ENCODE measurements around the gene GCH1.

The GCH1 gene

GRCh38 chr14:54797556-54797955, 105.1 kb downstream of the GCH1 start:
- no peak for TF ChIP-seq CTCF (IDR thresholded peaks at IDR 0.05)
- Histone ChIP-seq H3K9me3 (ENCODE audit: control insufficient read depth, low read length) (no peaks in the 10 kb centered on the region), H3K27me3 (ENCODE audit: control insufficient read depth, insufficient read depth, low read length) (no peaks in the 10 kb centered on the region), H3K27ac (no peak overlapping the region), H3K4me2 (ENCODE audit: low read length) (no peak overlapping the region), H3K4me3 (ENCODE audit: low read depth, low read length) (no peak overlapping the region), H2AFZ (no peak overlapping the region), H3K9ac (no peak overlapping the region), H3K4me1 (no peaks in the 10 kb centered on the region), H3K36me3 (ENCODE audit: control insufficient read depth, insufficient read depth, low read length) (no peaks in the 10 kb centered on the region), H3K79me2 (no peaks in the 10 kb centered on the region)

GRCh38 chr14:54796961-54797360, 105.7 kb downstream of the GCH1 start:
- no peaks in the 10 kb centered on the region for H3K27me3 ChIP-seq (ENCODE audit: control insufficient read depth, insufficient read depth, low read length)

DNA sequence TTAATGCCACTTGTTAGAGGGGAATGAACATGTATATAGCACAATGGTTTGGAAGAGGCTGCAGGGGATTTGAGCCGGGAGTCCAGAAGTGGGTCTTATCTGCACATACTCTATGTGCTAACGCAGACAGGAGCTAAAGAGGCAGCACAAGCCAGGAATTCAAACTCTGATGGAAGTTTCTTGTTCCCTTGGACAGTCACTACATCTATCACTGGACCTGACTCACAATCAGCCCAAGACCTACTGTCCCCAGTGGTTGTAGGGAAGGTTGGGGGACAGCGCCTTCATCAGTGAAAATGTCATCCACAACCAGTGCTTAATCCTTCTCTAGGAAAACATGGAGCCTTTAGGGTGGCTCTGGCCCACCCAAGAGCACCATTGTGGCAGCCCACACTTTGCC, 107.8 kb downstream of the GCH1 start:
- no peak for TF ChIP-seq CTCF (IDR thresholded peaks at IDR 0.05)
- H3K4me1 ChIP-seq = no peaks in the 10 kb centered on the region

More at GRCh38 chr14:54796961-54797360, 105.7 kb downstream of the GCH1 start:
- no peak for TF ChIP-seq CTCF (IDR thresholded peaks at IDR 0.05)
- Histone ChIP-seq H3K4me2 (ENCODE audit: low read length) (no peak overlapping the region), H2AFZ (no peak overlapping the region), H3K79me2 (no peaks in the 10 kb centered on the region), H3K9ac (no peak overlapping the region), H3K4me1 (no peaks in the 10 kb centered on the region), H3K27ac (no peak overlapping the region), H3K36me3 (ENCODE audit: control insufficient read depth, insufficient read depth, low read length) (no peaks in the 10 kb centered on the region), H3K4me3 (ENCODE audit: low read depth, low read length) (no peak overlapping the region), H3K9me3 (ENCODE audit: control insufficient read depth, low read length) (no peaks in the 10 kb centered on the region)

DNA sequence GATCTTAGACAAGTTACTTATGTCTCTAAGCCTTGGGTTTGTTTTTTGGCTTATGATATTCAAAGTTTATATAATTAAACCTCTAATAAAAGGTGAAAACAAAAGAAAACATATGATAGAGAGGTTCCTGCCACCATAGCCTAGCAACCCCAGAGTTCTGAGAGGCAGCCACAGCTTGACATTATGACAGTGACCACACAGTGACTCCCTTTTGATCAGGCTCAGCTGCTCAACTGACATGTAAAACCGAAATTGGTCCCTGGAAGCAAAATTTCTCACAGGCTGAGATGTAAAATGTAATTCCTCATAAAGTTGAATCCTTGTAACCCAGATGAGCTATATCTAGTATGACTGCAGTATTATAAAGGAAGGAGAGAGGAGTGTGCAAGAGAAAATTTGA, 108.5 kb downstream of the GCH1 start:
- Histone ChIP-seq H3K4me3 (ENCODE audit: low read depth, low read length) (no peak overlapping the region), H3K9me3 (ENCODE audit: control insufficient read depth, low read length) (no peaks in the 10 kb centered on the region), H3K4me2 (ENCODE audit: low read length) (no peak overlapping the region), H3K27me3 (ENCODE audit: control insufficient read depth, insufficient read depth, low read length) (no peaks in the 10 kb centered on the region), H3K27ac (no peak overlapping the region), H3K79me2 (no peaks in the 10 kb centered on the region), H3K4me1 (no peaks in the 10 kb centered on the region), H2AFZ (no peak overlapping the region), H3K9ac (no peak overlapping the region), H3K36me3 (ENCODE audit: control insufficient read depth, insufficient read depth, low read length) (no peaks in the 10 kb centered on the region)
- no peak for TF ChIP-seq CTCF (IDR thresholded peaks at IDR 0.05)

More for the DNA sequence above, 107.8 kb downstream of the GCH1 start:
- Histone ChIP-seq H3K36me3 (ENCODE audit: control insufficient read depth, insufficient read depth, low read length) (no peaks in the 10 kb centered on the region), H2AFZ (no peak overlapping the region), H3K27me3 (ENCODE audit: control insufficient read depth, insufficient read depth, low read length) (no peaks in the 10 kb centered on the region), H3K27ac (no peak overlapping the region), H3K9ac (no peak overlapping the region), H3K9me3 (ENCODE audit: control insufficient read depth, low read length) (no peaks in the 10 kb centered on the region), H3K4me2 (ENCODE audit: low read length) (no peak overlapping the region), H3K4me3 (ENCODE audit: low read depth, low read length) (no peak overlapping the region), H3K79me2 (no peaks in the 10 kb centered on the region)

DNA sequence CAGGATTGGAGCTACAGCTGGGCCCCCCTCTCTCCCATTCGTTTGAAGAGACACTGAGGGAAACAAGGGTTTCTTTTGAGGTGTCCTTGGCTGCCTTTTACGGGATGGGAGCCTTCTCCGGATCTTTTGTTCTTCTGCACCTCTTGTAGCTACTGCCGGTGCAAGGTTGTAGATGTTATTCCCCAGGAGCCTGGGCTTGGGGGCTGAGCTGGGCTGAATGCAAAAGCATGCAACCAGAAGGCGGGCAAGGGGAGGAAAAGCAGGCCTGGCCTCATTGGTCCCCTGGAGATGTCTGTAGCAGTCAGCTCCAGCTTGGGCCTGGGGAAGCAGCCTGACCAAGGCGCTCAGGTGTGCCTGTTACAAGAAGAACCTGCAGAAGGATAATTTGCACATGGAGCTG, 110.3 kb downstream of the GCH1 start:
- H3K9ac ChIP-seq = no peak overlapping the region
- H2AFZ ChIP-seq = no peak overlapping the region
- no peak overlapping the region for H3K4me2 ChIP-seq (ENCODE audit: low read length)
- H3K4me3 ChIP-seq (ENCODE audit: low read depth, low read length) = no peak overlapping the region
- no peaks in the 10 kb centered on the region for H3K27me3 ChIP-seq (ENCODE audit: control insufficient read depth, insufficient read depth, low read length)
- no peaks in the 10 kb centered on the region for H3K36me3 ChIP-seq (ENCODE audit: control insufficient read depth, insufficient read depth, low read length)
- H3K27ac ChIP-seq = no peak overlapping the region
- H3K4me1 ChIP-seq = peaks cover 4% of the 10 kb centered on the region
- H3K9me3 ChIP-seq (ENCODE audit: control insufficient read depth, low read length) = no peaks in the 10 kb centered on the region
- H3K79me2 ChIP-seq = no peaks in the 10 kb centered on the region
- no peak for TF ChIP-seq CTCF (IDR thresholded peaks at IDR 0.05)
